ENCODE data around the gene SLC66A2.

Gene SLC66A2

GRCh38 chr18:79949697-79950487 lies 1.6 kb downstream of the SLC66A2 start:
- DNase-seq: no peak

- DNase-seq: no peak
Observed at GRCh38 chr18:79948719-79949411, 2.6 kb downstream of the SLC66A2 start.

- DNase-seq: no peak
Observed at GRCh38 chr18:79947881-79948610, 3.4 kb downstream of the SLC66A2 start.

- no peak for DNase-seq
Observed at GRCh38 chr18:79947054-79947755, 4.2 kb downstream of the SLC66A2 start.

GRCh38 chr18:79945118-79946042 lies 6.1 kb downstream of the SLC66A2 start:
- DNase-seq: no peak

- no peak for DNase-seq
Observed at GRCh38 chr18:79944746-79945117, 6.7 kb downstream of the SLC66A2 start.

- DNase-seq: no peak
Observed at GRCh38 chr18:79944126-79944731, 7.2 kb downstream of the SLC66A2 start.

- no peak for DNase-seq
Observed at GRCh38 chr18:79943608-79944125, 7.8 kb downstream of the SLC66A2 start.

GRCh38 chr18:79942786-79943607 lies 8.5 kb downstream of the SLC66A2 start:
- no peak for DNase-seq

- no peak for DNase-seq
Observed at GRCh38 chr18:79942211-79942610, 9.2 kb downstream of the SLC66A2 start.

- no peak for DNase-seq
Observed at GRCh38 chr18:79941473-79942119, 9.9 kb downstream of the SLC66A2 start.

GRCh38 chr18:79940814-79941472 lies 10.5 kb downstream of the SLC66A2 start:
- DNase-seq: no peak

GRCh38 chr18:79940126-79940813 lies 11.2 kb downstream of the SLC66A2 start:
- no peak for DNase-seq

GRCh38 chr18:79939096-79939495 lies 12.4 kb downstream of the SLC66A2 start:
- DNase-seq: no peak

GRCh38 chr18:79938196-79938595 lies 13.3 kb downstream of the SLC66A2 start:
- no peak for DNase-seq

- DNase-seq: no peak
Observed at GRCh38 chr18:79937103-79937860, 14.2 kb downstream of the SLC66A2 start.

GRCh38 chr18:79936641-79937040 lies 14.8 kb downstream of the SLC66A2 start:
- no peak for DNase-seq

- no peak for DNase-seq
Observed at GRCh38 chr18:79935925-79936324, 15.5 kb downstream of the SLC66A2 start.

Data from activated T-cell treated with anti-CD3 and anti-CD28 coated beads, Interleukin-2, amount 50 U/mL, for 1 hour (primary cell).